SHP77 treated with DMSO at 0.1 percent for 48 hours (cell line): ENCODE data around the gene LAYN.

Experiments
- DNase-seq: peaks from one replicate; lab custom pipeline; 2025; lab: John Stamatoyannopoulos, UW

Gene LAYN

GRCh38 chr11:111596319-111596718 is 55.8 kb downstream of the LAYN start:
- no peak for DNase-seq

GRCh38 chr11:111598148-111598547 is 57.6 kb downstream of the LAYN start:
- DNase-seq = no peak

DNA sequence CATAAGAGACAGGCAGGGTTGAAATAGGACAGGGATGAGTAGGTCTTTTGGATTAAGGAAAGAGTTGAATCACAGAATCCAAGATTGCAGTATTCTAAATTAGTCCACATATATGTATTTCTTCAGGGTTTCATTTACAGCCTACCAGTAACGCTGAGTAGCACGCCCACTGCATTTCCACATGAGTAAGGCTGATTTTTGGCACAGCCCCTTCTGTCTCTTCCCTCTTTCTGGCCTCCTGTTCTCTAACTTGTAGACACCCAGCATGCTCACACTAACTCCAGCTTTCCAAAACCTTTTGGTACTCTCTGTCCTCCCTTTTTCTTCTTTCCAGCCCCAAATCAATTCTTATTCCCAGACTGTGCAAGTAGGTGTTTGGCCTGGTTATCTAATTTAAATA is 58.0 kb downstream of the LAYN start:
- DNase-seq = no peak

DNA sequence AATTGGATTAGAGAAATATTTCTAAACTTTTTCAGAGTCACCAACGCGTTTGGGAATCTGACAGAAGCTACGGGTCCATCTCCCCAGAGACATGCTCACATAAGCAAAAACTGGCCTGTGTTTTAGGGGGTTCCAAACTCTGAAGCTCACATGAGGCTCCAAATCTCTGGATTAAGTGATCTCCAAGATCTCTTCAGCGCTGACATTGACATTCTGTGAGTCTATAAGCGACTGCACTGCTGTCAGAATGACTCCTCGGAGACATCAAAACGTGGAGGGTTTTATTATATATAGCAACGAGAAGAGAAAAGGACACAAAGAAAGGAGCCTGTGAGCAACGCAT is 61.1 kb downstream of the LAYN start:
- DNase-seq = no peak

DNA sequence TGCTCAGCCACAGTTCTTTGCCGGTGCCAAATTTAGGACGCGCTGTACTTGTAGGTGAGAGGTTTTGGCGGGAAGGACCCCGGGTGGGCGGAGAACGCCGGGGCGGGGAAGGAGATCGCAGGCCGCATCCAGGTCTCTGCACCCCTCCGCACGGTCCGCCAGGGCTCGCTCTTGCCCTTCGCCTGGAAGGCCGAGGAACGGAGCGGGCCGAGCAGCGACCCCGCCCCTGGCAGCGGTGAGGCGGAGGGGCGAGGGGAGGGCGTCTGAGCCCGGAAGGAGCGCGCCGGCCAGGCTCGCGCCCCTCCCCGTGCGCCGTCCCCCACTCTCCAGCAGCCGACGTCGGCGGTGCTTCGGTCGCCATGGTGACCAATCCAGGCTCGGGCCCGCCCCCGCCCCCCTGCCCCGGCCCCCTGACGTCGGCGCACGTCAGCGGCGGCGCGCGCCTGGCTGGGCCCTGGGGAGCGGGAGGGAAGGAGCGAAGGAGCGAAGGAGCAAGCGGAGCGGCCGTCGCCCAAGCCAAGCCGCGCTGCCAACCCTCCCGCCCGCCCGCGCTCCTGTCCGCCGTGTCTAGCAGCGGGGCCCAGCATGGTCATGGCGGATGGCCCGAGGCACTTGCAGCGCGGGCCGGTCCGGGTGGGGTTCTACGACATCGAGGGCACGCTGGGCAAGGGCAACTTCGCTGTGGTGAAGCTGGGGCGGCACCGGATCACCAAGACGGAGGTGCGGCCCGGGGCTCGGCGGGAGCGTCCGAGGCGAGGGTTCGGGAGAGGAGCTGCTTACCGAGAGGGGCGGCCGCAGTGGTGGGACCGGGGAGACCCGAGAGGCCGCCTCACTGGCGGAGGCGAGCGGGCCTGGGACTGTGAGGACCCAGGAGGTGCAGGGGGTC is 61.7 kb downstream of the LAYN start, which contains the start of gene SIK2:
TSS of gene SIK2 (plus strand) at position 471 of the 886 bp plus-strand sequence. CDS start at position 586, 115 bp downstream.
- peak; percentile 87 for DNase-seq

GRCh38 chr11:111602865-111603610 is 62.5 kb downstream of the LAYN start:
- peak; percentile 3 for DNase-seq

- no peak for DNase-seq
Observed at GRCh38 chr11:111603611-111604130, 63.2 kb downstream of the LAYN start.

- peak; percentile 33 for DNase-seq
Observed at GRCh38 chr11:111604392-111605009, 64.0 kb downstream of the LAYN start.

- DNase-seq = no peak
Observed at GRCh38 chr11:111605681-111606080, 65.2 kb downstream of the LAYN start.

GRCh38 chr11:111606986-111607385 is 66.5 kb downstream of the LAYN start:
- no peak for DNase-seq

DNA sequence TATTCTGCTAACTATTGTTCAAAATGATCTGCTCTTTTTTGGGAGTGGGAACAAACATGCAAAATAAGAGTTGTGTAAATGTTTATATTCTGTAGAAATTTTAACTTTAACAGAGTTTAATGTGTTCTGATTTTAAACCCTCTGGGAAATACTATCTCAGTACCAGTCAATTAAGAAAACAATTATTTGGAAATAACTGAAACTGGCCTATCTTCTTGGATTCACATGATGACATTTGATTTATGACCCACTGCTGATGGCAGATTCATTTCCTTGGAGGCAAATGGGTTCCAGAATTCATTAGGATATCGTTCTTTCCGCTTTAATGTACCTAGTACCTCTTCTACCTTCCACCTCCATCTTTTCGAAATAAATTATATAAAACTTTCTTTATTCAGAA is 67.2 kb downstream of the LAYN start:
- no peak for DNase-seq
